ENCODE measurements around the gene PTPN4. TPM values are rescaled to one million over a fixed set of nuclear protein-coding genes. Genes with fewer than 3 reads are reported as not detected.
A peak's percentile ranks its signal among the peaks of the same experiment; 100 is the strongest.

PTPN4 gene
- total and polyA plus RNA-seq, 2 donors from 2014 or later, result 7.4 to 46.4 TPM

DNA sequence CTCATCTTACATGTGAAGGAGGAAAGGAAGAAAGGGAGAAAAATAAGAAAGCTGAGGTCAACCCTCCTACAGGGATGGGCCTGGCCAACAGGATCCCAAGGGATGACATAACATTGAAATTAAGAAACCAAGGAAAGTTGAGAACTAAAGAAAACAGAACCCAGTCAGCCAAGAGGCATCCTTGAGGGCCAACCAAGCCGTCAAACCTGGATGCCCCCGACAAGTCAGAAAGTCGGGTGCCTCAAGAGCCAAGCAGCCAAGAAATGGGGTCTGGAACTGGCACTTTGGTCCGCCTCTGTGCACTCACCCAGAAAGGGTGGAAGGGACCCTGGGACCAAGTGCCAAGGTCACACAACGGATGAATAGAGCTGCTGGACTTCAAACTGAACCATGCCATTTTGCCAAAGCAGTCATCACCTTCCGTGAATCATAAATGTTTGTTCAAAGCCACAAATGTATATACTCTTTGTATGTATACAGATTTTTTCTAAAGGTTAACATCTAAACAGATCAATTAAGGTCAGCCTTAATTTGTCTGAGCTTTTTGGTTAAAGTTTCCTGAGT lies 27.0 kb upstream of the PTPN4 start:
- intact Hi-C loops (cut with DNase I), result no loop called here
- Histone ChIP-seq H3K27me3 (ENCODE audit: control insufficient read depth, insufficient read depth, low read length) (no peaks in the 10 kb centered on the region), H3K9ac (ENCODE audit: low read length in 3 of 3) (no peak overlapping the region), H3K4me1 (ENCODE audit: control insufficient read depth in 2 of 3, insufficient read depth in 2 of 3, low read depth in 1 of 3, low read length in 3 of 3) (no peaks in the 10 kb centered on the region), H3K9me3 (ENCODE audit: control insufficient read depth in 2 of 3, insufficient read depth in 1 of 3, low read length in 3 of 3) (no peaks in the 10 kb centered on the region), H3K27ac (ENCODE audit: low read depth in 2 of 2, low read length in 2 of 2) (no peak overlapping the region), H3K4me3 (ENCODE audit: low read length in 3 of 3) (no peak overlapping the region), H3K36me3 (ENCODE audit: control insufficient read depth in 2 of 3, insufficient read depth in 3 of 3, low read length in 3 of 3) (no peaks in the 10 kb centered on the region)
- no peak for TF ChIP-seq CTCF (IDR thresholded peaks at IDR 0.05; ENCODE audit: borderline replicate concordance, extremely low read depth, insufficient read depth)
- FAIRE-seq (no peak), DNase-seq (peak in 1 of 5 donors; percentile 36)

- Histone ChIP-seq H3K9ac (ENCODE audit: low read length in 3 of 3) (no peak overlapping the region), H3K27me3 (ENCODE audit: control insufficient read depth, insufficient read depth, low read length) (no peaks in the 10 kb centered on the region), H3K27ac (ENCODE audit: low read depth in 2 of 2, low read length in 2 of 2) (no peak overlapping the region), H3K4me1 (ENCODE audit: control insufficient read depth in 2 of 3, insufficient read depth in 2 of 3, low read depth in 1 of 3, low read length in 3 of 3) (no peaks in the 10 kb centered on the region), H3K4me3 (ENCODE audit: low read length in 3 of 3) (no peak overlapping the region), H3K36me3 (ENCODE audit: control insufficient read depth in 2 of 3, insufficient read depth in 3 of 3, low read length in 3 of 3) (no peaks in the 10 kb centered on the region), H3K9me3 (ENCODE audit: control insufficient read depth in 2 of 3, insufficient read depth in 1 of 3, low read length in 3 of 3) (no peaks in the 10 kb centered on the region)
- TF ChIP-seq CTCF (IDR thresholded peaks at IDR 0.05; ENCODE audit: borderline replicate concordance, extremely low read depth, insufficient read depth), result no peak
- FAIRE-seq (no peak), DNase-seq (no peak)
- intact Hi-C loops (cut with DNase I), result no loop called here
These were observed 25.7 kb upstream of the PTPN4 start for GRCh38 chr2:119734047-119734446.

DNA sequence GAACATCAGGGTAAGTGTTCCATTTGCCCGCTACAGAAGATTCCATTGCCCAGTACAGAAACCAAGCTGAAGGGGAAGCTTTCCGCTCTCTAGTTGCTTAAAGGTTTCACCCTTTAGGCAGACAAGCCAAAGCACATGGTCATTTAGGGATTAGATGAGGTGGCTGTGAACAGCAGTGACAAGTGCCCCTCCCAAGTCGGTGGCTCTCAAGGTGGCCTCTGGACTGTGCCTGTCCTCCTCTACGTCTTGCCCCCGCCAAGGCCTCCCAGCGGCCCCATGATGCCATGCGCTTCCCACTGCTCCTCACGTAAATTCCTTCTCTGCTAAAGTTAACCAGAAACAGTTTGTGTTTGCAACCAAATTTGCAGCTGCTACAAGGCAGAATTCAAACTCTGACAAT lies 24.2 kb upstream of the PTPN4 start:
- Histone ChIP-seq H3K9me3 (ENCODE audit: control insufficient read depth in 2 of 3, insufficient read depth in 1 of 3, low read length in 3 of 3) (no peaks in the 10 kb centered on the region), H3K27me3 (ENCODE audit: control insufficient read depth, insufficient read depth, low read length) (no peaks in the 10 kb centered on the region), H3K4me1 (ENCODE audit: control insufficient read depth in 2 of 3, insufficient read depth in 2 of 3, low read depth in 1 of 3, low read length in 3 of 3) (no peaks in the 10 kb centered on the region), H3K4me3 (ENCODE audit: low read length in 3 of 3) (no peak overlapping the region), H3K9ac (ENCODE audit: low read length in 3 of 3) (no peak overlapping the region), H3K36me3 (ENCODE audit: control insufficient read depth in 2 of 3, insufficient read depth in 3 of 3, low read length in 3 of 3) (no peaks in the 10 kb centered on the region), H3K27ac (ENCODE audit: low read depth in 2 of 2, low read length in 2 of 2) (no peak overlapping the region)
- TF ChIP-seq CTCF (IDR thresholded peaks at IDR 0.05; ENCODE audit: borderline replicate concordance, extremely low read depth, insufficient read depth), result no peak
- FAIRE-seq (no peak), DNase-seq (no peak)
- intact Hi-C loops (cut with DNase I), result no loop called here

DNA sequence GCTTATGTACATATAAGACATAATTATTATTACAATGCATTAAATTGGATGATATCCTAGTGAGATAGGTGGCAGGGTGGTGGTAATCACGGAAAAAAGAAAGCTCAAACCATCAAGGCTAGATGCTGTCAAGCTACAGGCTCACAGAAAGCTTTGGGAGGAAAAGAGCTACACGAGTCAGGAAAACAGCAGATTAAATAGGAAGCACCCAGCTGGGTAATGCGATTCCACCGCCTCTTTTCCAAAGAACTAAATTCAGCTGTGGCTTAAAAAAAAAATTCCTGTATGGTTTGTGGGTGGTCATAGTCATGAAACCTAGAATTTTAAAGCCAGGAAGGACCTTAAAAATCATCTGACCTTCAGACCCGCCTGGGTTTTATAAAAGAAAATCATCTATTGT lies 23.7 kb upstream of the PTPN4 start:
- DNase-seq, result no peak
- Histone ChIP-seq H3K4me3 (ENCODE audit: low read length in 3 of 3) (no peak overlapping the region), H3K27ac (ENCODE audit: low read depth in 2 of 2, low read length in 2 of 2) (no peak overlapping the region), H3K27me3 (ENCODE audit: control insufficient read depth, insufficient read depth, low read length) (no peaks in the 10 kb centered on the region), H3K36me3 (ENCODE audit: control insufficient read depth in 2 of 3, insufficient read depth in 3 of 3, low read length in 3 of 3) (no peaks in the 10 kb centered on the region), H3K9ac (ENCODE audit: low read length in 3 of 3) (no peak overlapping the region), H3K9me3 (ENCODE audit: control insufficient read depth in 2 of 3, insufficient read depth in 1 of 3, low read length in 3 of 3) (no peaks in the 10 kb centered on the region), H3K4me1 (ENCODE audit: control insufficient read depth in 2 of 3, insufficient read depth in 2 of 3, low read depth in 1 of 3, low read length in 3 of 3) (no peaks in the 10 kb centered on the region)
- no peak for FAIRE-seq
- intact Hi-C loops (cut with DNase I), result no loop called here
- TF ChIP-seq CTCF (IDR thresholded peaks at IDR 0.05; ENCODE audit: borderline replicate concordance, extremely low read depth, insufficient read depth), result no peak

All from kidney (tissue), 14 donors.